Mammary epithelial cell (primary cell): ENCODE data around the gene MAGOH.

Source experiments
- CTCF ChIP-seq, 2 donors: IDR thresholded peaks in 1 of 2; conservative IDR thresholded peaks in 1 of 2; 2 replicates each; pipeline ENCODE4 v1.5.1; 2011 to 2012; ENCODE audit warnings: inconsistent platforms in 2 of 2, low read length in 2 of 2, mild to moderate bottlenecking in 2 of 2, control low read depth in 1 of 2, low read depth in 1 of 2; ENCODE audit not compliant: insufficient read depth in 1 of 2; ENCODE audit errors: extremely low read depth in 1 of 2
- EZH2 ChIP-seq: IDR thresholded peaks from 2 replicates; pipeline ENCODE4 v1.6.1; 2012; ENCODE audit warnings: low read length, inconsistent platforms, borderline replicate concordance

- TF ChIP-seq CTCF (conservative IDR thresholded peaks at IDR 0.05 in 1 of 2, IDR thresholded peaks at IDR 0.05 in 1 of 2; ENCODE audit: extremely low read depth in 1 of 2, insufficient read depth in 1 of 2, low read depth in 1 of 2, low read length in 2 of 2) (no peak), EZH2 (no peak)
Observed at GRCh38 chr1:53203466-53203865, 34.9 kb downstream of the MAGOH start.
